Fibroblast of mammary gland (primary cell): ENCODE measurements around the gene NUP93.

Source experiments
- DNase-seq: peaks from one replicate; pipeline ENCODE4 v3.0.0-alpha.2; 2010; ENCODE audit warnings: low read depth
- H3K4me3 ChIP-seq: 2 replicates; pipeline ENCODE4 v1.5.1; 2011; ENCODE audit warnings: low read depth, mild to moderate bottlenecking, low read length, moderate library complexity; ENCODE audit not compliant: control insufficient read depth
- CTCF ChIP-seq: conservative IDR thresholded peaks from 2 replicates; pipeline ENCODE4 v1.5.1; 2011; ENCODE audit warnings: low read depth, low read length, inconsistent platforms; ENCODE audit not compliant: control insufficient read depth, insufficient read depth

NUP93 gene

GRCh38 chr16:56729735-56730662 lies at the start of gene NUP93:
Gene NUP93, plus strand, starts transcription at chr16:56730129. Its CDS starts 18,119 bp downstream, at chr16:56748248.
- H3K4me3 ChIP-seq: peak within 1 kb of the TSS; percentile 95
- TF ChIP-seq CTCF: no peak
- DNase-seq: peak; percentile 90

GRCh38 chr16:56681939-56682702 lies 47.8 kb upstream of the NUP93 start, which contains the start of gene MT1X:
Gene MT1X, plus strand, starts transcription at chr16:56682470. Its CDS starts 71 bp downstream, at chr16:56682541.
- peak; percentile 85 for DNase-seq
- TF ChIP-seq CTCF: no peak
- H3K4me3 ChIP-seq: peak within 1 kb of the TSS; percentile 72

- H3K4me3 ChIP-seq: peak overlapping the region; percentile 72
- TF ChIP-seq CTCF: no peak
- DNase-seq: no peak
These were observed 47.1 kb upstream of the NUP93 start for GRCh38 chr16:56682703-56683397.

GRCh38 chr16:56683424-56684172 lies 46.3 kb upstream of the NUP93 start:
- DNase-seq: no peak
- TF ChIP-seq CTCF: peak; percentile 1
- H3K4me3 ChIP-seq: peak overlapping the region; percentile 72

- H3K4me3 ChIP-seq: no peak overlapping the region
- DNase-seq: no peak
- TF ChIP-seq CTCF: no peak
These were observed 45.5 kb upstream of the NUP93 start for GRCh38 chr16:56684256-56684925.
